Left renal pelvis (tissue), 4 donors: Measurements from ENCODE around the gene SAV1. TPM values are rescaled to one million over a fixed set of nuclear protein-coding genes. Genes with fewer than 3 reads are reported as not detected.
A peak's percentile ranks its signal among the peaks of the same experiment; 100 is the strongest.
"Not testable (repeated sequence)": the region's sequence is repeated elsewhere in the genome, so short reads cannot be mapped to it uniquely, and the experiment has no call there.

Experiments
- DNase-seq, 4 donors: peaks; one replicate each; pipeline ENCODE4 v3.0.0-alpha.2; 2013; ENCODE audit warnings: low read depth in 4 of 4, low spot score in 3 of 4
- polyA plus RNA-seq, 4 donors: library from polyadenylated mRNA; unstranded; fragments of 120-200 nt; gene quantifications; one replicate each; pipeline ENCODE4 v1.2.1, GENCODE V29; 2013; ENCODE audit not compliant: insufficient read length in 4 of 4

SAV1 gene
- polyA plus RNA-seq, 4 donors, result 38.1 to 52.3 (median 43.9) TPM

GRCh38 chr14:50666772-50667683 lies 1.1 kb downstream of the SAV1 start:
- DNase-seq, result peak in 1 of 4 donors; percentile 60

DNA sequence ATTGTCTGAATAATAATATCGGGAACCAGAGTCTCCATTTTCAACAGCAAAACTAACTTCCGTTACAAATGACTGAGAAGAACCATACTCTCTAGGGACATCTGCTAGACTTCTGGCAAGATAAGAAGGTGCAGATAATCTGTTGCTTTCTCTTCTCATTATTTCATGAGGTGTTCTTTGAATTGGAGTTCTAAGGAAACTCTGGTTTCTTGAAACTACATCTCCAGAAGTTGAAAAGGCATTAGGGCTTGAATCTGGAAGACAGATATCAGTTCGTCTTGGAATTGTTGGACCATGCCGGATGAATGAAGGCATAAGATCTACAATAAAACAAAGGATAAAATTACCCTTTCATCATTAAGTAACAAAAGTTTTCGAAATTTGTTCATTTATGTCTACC lies 2.8 kb downstream of the SAV1 start:
- not testable (repeated sequence) for DNase-seq

DNA sequence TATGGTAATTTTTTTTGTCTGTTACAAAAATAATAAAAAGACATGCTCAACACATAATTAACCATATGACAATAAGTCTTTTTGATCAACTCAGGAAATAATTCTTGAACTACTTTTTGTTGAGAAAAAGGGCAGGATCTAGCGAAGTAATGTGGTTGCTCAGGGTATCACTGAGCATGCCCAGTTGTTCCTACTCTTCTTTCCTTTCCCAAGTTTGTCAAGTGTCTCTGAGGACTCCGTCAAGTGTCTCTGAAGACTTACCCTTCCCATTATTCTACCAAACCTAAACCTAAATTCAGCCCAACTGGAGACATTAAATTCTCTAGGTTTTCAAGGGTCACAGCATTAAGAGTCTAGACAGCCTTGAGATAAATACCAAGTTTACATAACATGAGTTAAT lies 3.5 kb downstream of the SAV1 start:
- DNase-seq, result not testable (repeated sequence)

- DNase-seq, result no peak
These were observed 8.7 kb downstream of the SAV1 start for GRCh38 chr14:50659327-50659974.

- DNase-seq, result no peak
These were observed 9.9 kb downstream of the SAV1 start for GRCh38 chr14:50658203-50658602.

DNA sequence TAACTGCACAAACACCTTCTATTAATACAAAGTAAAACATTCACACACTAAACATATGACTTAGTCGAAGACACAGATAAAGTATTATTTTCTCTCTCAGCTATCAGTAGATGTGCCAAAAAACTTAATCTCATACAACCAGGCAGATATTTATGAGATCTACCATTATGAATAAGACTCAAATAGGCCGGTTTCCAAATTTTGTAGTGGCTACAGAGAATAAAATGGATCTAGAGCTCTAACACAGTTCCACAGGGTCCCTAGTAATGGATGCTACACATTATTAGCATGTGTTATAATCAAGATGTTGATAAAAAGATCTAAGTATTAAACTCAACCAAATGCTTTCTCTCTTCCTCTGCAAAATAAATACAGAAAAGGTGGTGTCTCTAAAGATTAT lies 10.4 kb downstream of the SAV1 start:
- DNase-seq, result no peak

DNA sequence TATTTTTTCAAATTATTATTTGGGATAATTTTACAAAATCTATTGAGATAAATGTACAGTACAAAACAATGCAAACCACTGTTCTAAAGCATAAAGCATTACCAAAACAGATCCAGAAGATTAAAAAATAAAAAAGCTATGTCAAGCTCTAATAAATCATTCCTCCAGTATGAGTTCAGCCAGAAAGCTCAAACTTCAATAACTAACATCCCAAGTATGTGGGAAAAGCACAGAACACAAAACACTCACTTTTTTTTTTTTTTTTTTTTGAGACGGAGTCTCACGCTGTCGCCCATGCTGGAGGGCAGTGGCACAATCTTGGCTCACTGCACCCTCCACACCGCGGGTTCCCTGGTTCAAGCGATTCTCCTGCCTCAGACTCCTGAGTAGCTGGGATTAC lies 11.3 kb downstream of the SAV1 start:
- DNase-seq, result no peak

DNA sequence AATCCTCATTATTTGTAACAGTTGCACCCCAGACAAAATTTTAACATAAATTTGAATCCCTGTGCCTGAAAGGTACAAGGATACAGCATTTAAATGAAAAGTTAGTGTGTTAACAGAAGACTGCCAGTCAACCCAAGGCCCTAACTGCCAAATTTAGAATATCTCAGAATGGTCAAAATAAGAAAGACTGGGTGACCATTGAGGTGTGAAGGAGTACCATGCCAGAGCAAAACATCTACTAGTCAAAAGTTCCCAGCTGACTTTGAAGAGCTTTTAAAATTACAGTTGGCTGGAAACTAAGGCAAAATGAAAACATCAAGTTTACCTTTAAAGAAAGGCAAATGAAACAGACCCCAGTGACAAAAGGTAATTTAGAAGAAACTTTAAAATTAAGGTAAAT lies 18.4 kb downstream of the SAV1 start:
- DNase-seq, result no peak

DNA sequence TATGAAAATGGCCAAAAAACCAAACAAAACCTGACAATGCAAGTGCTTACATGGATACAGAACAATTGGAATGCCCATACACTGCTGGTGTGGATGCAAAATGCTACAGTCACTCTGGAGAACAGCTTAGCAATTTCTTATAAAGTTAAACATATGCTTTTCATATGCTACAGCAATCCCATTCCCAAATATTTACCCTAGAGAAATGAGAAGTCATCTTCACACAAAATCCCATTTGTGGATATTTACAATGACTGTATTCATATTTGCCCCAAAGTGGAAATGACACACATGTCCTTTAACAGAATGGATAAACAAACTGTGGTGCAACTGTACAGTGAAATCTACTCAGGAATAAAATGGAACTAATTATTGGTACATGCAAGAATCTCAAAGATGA lies 20.4 kb downstream of the SAV1 start:
- DNase-seq, result no peak

DNA sequence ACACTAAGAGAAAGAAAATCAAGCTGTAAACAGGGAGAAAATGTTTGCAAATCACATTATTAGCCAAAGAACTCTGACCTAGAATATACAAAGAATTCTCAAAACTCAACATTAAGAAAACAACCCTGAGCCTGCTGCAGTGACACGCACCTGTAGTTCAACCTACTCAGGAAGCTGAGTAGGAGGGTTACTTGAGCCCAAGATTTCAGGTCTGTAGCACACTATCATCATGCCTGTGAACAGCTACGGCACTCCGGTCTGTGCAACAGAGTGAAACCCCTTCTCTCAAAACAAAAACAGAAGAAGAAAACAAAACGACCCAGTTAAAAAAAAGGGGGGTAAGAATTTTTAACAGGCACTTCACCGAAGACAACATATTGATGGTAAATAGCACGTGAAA lies 20.8 kb downstream of the SAV1 start:
- DNase-seq, result no peak

- DNase-seq, result no peak
These were observed 33.0 kb downstream of the SAV1 start for GRCh38 chr14:50635141-50635540.

- no peak for DNase-seq
These were observed 34.2 kb downstream of the SAV1 start for GRCh38 chr14:50633954-50634353.

DNA sequence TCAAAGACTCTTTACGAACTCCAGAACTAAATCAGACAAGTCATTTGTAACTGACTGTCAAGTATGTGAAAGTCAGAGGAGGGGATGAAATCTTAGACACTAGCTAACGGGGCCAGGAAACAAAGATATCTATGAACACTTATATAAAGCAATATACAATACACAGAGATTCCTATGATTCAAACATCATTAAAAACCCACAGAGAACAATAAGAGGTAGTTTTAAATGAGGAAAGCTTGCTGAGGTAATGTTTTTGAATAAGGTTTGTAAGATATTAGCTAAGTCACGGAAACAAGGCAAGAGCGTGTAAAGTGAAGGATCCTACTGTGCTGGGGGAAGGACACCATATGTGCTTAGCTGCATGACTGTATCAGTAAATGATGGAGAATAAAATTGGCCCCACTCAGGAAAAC lies 36.7 kb downstream of the SAV1 start:
- DNase-seq, result no peak

GRCh38 chr14:50624947-50625346 lies 43.2 kb downstream of the SAV1 start:
- DNase-seq, result not testable (repeated sequence)

DNA sequence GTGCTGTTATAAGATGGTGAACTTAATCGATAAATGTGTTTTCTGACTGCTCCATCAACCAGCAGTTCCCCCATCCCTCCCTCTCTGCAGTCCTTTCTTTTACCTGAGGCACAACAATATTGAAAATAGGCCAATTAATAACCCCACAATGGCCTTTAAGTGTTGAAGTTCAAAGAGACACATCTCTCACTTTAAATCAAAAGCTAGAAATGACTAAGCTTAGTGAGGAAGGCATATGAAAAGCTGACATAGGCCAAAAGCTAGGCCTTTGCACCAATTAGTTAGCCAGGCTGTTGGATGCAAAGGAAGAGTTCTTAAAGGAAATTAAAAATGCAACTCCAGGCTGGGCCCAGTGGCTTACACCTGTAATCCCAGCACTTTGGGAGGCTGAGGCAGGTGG lies 43.7 kb downstream of the SAV1 start:
- no peak for DNase-seq

DNA sequence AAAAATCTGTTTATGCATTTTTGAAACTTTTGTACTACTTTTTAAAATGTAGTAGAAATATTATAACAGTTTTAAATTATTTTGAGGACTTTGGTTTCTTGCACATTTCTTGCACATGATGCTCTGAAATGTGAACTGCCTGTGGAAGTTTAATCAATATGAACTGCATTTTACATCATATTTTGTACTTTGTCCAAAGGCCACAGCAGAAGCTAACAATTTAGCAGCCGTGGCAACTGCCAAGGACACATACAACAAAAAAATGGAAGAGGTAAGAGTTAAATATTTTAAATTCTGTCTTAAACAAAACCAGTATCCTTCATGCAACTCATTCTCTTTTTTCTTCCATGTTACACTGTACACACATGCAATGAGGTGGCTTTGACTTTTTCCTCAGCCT lies 45.1 kb downstream of the SAV1 start:
- DNase-seq, result no peak

GRCh38 chr14:50620341-50620740 lies 47.8 kb downstream of the SAV1 start:
- no peak for DNase-seq

DNA sequence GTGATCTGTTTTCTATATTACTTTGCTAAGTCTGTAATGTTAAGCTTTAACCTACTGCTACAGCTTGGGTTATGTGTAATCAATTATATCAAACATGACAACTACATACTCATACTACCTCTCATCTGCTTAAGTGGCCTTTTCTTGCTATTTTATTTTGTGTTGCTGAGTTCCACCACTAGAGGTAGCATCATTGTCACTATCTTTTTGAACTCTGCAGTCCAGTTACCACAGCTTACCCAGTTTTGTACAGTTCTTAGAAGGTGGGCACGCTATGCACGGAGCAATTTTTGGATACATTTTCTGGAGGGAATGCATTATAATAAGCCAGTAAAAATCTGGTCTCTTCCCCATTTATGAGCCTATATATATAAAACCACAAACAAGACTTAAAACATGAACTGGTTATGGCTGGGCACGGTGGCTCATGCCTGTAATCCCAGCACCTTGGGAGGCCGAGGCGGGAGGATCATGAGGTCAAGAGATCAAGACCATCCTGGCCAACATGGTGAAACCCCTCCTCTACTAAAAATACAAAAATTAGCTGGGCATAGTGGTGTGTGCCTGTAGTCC lies 48.5 kb downstream of the SAV1 start:
- DNase-seq, result no peak

DNA sequence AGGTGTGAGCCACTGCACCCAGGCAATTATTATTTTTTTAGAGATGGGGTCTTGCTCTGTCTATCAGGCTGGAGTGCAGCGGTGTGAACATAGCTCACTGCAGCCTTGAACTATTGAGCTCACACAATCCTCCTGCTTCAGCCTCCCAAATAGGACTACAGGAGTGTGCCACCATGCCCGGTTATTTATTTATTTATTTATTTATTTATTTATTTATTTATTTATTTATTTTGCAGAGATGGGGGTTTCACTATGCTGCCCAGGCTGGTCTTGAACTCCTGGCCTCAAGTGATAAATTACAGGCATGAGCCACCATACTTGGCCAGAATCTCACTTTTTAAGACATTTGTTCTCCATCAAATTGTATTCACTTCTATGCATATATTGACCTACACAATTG lies 51.8 kb downstream of the SAV1 start:
- no peak for DNase-seq

DNA sequence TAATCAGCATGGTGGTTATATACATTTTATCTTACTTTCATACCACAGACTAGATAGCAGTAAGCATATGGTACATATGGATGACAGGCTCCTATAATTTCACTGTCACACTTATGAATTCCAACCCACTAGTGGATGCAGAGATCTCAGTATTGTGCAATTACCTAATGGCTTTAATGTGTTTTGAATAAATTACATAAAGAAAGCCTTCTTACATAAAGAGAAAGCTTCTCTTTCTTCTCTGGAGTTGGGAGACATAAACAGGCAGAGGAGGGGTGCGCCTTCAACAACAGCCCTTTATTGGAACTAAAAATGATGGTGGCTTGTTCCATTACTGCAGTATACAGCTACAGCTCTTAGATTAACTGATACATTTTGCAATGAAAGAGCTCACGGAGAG lies 52.6 kb downstream of the SAV1 start:
- no peak for DNase-seq

- DNase-seq, result no peak
These were observed 53.0 kb downstream of the SAV1 start for GRCh38 chr14:50615056-50615455.

GRCh38 chr14:50612806-50613205 lies 55.3 kb downstream of the SAV1 start:
- DNase-seq, result no peak
